HG03097 (cell line): ENCODE results near the gene AMPD3.

Experiments
- ATAC-seq: cut with Tn5 transposase; IDR thresholded peaks from one replicate; pipeline ENCODE4 v1.9.1; 2021; ENCODE audit not compliant: unreplicated experiment, low FRiP score

Gene AMPD3

GRCh38 chr11:10454878-10455631 is at the start of gene AMPD3:
Gene AMPD3, plus strand, starts transcription at chr11:10455264. Its CDS starts 6,256 bp downstream, at chr11:10461520.
- peak; percentile 23 for ATAC-seq

- ATAC-seq = no peak
These were observed 49.0 kb upstream of the AMPD3 start for GRCh38 chr11:10405865-10406592.

- ATAC-seq = no peak
These were observed 48.0 kb upstream of the AMPD3 start for GRCh38 chr11:10407055-10407454.

GRCh38 chr11:10407749-10408685 is 47.0 kb upstream of the AMPD3 start:
- no peak for ATAC-seq

- no peak for ATAC-seq
These were observed 45.8 kb upstream of the AMPD3 start for GRCh38 chr11:10409207-10409661.

GRCh38 chr11:10410106-10410843 is 44.8 kb upstream of the AMPD3 start:
- ATAC-seq = no peak

GRCh38 chr11:10410844-10411200 is 44.2 kb upstream of the AMPD3 start:
- ATAC-seq = no peak

GRCh38 chr11:10412266-10412665 is 42.8 kb upstream of the AMPD3 start:
- no peak for ATAC-seq

- no peak for ATAC-seq
These were observed 41.8 kb upstream of the AMPD3 start for GRCh38 chr11:10413268-10413667.

- ATAC-seq = no peak
These were observed 40.9 kb upstream of the AMPD3 start for GRCh38 chr11:10414181-10414580.

- ATAC-seq = no peak
These were observed 40.4 kb upstream of the AMPD3 start for GRCh38 chr11:10414659-10415058.

- no peak for ATAC-seq
These were observed 39.2 kb upstream of the AMPD3 start for GRCh38 chr11:10415817-10416392.

- ATAC-seq = no peak
These were observed 36.7 kb upstream of the AMPD3 start for GRCh38 chr11:10418259-10418949.

- no peak for ATAC-seq
These were observed 36.1 kb upstream of the AMPD3 start for GRCh38 chr11:10418950-10419310.

- ATAC-seq = no peak
These were observed 28.6 kb upstream of the AMPD3 start for GRCh38 chr11:10426475-10426874.

GRCh38 chr11:10428453-10428852 is 26.6 kb upstream of the AMPD3 start:
- no peak for ATAC-seq

- no peak for ATAC-seq
These were observed 25.5 kb upstream of the AMPD3 start for GRCh38 chr11:10429526-10429925.

GRCh38 chr11:10432493-10432892 is 22.6 kb upstream of the AMPD3 start:
- ATAC-seq = no peak

- no peak for ATAC-seq
These were observed 22.1 kb upstream of the AMPD3 start for GRCh38 chr11:10432971-10433370.
